DMS 273 (cell line): ENCODE results near the gene PRKAB1.
"Not testable (repeated sequence)": the region's sequence is repeated elsewhere in the genome, so short reads cannot be mapped to it uniquely, and the experiment has no call there.

ENCODE experiments used
- DNase-seq: peaks from one replicate; lab custom pipeline; 2025; ENCODE audit not compliant: unreplicated experiment; lab: John Stamatoyannopoulos, UW

PRKAB1 gene

DNA sequence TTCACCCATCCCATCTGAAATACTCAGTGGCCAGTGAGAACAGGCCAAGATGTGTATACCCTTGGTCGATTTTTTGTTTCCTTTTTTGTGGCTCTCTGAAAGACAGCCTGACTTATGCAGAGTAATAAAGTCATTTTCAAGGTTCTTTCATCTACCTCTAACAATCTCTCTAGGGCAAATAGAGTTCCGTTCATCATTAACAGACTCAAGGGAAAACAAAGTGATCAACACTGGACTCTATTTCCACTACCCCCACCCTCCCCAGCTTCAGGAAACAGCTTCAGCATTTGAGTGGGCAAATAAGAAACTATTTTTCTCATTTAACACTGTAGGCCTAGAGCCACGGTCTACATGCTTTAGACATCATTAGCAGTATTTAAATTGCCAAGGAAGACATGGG, 15.9 kb downstream of the PRKAB1 start:
- no peak for DNase-seq

DNA sequence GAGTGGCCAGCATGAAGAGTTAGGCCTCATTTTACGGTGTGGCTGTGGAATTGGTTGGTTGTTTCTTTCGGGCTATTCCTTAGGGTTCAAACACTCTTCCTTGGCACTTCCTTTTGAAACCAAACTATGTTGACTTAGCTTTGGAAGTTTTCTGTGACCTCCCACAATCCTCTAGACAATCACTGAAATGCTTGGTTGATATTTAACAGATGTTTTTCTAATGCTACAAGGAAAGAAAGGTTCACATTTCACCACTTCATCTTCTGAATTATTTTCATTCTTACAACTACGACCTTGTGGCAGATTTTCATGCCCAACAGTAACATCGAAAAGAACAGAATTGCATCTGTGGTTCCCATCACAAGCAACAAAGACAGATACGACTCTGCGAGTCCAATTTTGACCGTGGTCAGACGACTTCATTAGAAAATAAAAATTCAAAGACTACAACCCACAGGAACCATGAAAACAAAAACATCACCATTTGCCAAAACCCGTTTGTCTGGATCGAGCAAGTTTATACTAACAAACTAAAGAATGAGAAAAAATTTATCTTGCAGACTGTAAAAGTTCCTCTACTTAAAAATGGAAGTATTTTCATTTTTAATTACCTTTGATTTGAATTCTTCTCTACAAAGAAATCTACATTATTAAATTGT, 16.9 kb downstream of the PRKAB1 start:
- DNase-seq: no peak

DNA sequence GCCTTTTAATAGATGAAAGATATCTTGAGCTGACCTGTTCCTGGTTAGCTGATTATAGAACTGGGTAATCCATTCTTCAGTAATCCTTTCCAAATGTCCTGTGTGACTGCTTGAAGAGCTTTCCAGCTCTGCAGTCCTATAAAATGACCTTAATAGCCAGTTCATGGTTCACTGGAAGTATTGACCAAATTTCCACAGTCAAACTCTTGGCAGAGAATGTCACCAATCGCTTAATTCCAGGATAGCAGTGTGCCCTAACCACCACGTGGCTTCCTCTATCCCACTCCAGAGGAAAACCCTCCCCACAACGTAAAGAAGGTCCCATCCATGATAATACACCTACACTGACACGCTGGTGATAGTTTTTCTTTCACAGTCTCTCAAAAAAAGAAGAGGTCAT, 17.4 kb downstream of the PRKAB1 start:
- DNase-seq: no peak

DNA sequence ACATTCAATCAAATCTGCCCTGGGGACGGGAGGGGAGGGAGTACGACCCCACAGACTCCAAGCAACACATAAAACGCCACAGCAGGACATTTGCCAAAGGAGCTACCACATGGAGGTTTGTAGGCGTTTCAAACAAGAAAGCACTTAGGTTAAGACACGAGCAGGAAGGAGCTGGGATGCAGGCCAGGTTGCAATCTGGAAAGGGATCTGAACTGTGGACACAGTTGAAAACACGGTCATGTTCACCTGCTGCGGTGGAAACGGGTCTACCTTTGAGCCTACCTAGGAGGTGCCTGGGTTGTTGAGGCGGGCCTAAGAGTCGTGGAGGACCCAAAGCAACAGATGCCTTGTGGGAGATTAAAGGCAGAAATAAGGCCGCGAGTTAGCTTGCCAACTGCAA, 18.4 kb downstream of the PRKAB1 start:
- no peak for DNase-seq

DNA sequence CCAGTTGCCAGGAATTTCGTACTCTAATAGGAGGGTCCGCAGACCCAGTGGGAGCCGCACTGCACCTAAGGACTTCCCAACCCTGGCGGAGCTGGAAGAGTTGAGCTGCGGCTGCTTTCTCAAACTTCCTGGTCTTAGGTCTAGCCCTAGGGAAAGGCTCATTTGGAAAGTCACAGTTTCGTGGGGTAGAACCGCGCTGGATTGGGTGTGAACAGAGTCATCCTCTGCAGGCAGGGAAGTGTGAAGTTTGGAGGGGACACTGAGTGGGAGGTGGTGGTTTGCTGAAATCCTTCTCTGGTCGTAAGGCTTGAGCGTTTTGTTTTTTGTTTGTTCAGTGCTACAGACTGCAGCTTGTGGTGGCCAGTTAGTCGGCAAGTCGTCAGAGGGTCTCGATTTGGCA, 18.8 kb downstream of the PRKAB1 start:
- no peak for DNase-seq

DNA sequence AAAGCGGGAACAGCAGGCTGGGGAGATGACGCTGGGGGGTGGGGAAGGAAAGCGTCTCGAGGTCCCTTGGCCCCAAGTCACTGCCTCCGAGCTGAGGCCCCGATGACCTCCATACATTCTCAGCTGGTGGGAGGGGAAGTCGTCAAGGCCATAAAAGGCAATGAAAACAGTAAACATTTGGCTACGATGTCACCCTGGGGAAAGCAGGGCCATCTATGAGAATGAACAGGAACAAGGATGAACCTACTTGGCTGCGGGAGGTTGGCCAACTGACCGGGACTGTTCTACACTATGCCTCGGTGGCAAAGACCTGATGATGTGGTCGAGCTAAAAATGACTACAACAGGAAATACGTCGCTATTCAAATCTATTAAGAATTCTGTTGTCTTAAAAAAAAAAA, 19.5 kb downstream of the PRKAB1 start:
- no peak for DNase-seq

DNA sequence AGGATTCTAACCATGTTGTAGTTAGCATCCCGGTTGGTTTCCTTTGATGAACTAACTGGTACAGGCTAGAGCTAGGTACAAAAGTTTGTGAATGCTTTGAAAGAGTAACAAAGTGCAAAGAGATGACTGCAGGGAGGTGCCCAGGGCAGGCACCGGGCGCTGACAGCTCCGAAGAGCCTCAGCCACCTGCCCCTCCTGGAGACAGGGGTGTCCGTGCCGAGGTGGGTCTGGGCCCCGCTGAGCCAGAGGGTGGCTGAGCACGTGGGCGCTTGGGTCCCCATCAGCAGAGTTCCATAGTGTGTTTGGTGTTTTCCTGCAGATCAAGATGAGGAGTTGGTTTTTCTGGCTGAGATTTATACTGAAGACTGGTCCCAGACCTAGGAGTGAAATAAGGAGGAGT, 19.9 kb downstream of the PRKAB1 start:
- DNase-seq: no peak

DNA sequence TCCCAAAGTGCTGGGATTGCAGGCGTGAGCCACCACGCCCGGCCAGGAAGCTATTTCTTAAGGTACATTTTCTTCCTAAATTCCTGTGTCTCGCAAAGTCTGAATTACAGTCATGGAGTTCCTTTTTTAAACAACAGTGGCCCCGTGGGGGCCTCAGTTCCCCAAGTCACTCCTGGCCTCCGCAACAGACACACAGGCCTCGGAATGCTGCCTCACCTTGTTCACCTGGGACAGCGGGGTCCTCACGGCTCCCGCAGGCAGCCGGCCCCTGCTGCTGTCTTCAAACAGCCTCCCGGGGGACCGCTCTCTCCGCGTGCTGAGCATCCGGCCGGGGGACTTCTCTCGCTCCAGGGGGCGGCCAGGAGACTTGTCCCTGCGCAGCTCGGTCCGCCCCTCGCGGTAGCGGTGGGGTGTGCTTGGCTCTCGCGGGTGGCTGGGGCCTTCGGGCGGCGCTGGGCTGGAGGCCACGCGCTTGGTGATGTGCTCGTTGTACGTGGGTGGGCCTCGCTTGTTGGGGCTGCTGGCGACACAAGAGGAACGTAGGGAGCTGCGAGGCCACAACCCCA, 22.1 kb downstream of the PRKAB1 start:
- no peak for DNase-seq

DNA sequence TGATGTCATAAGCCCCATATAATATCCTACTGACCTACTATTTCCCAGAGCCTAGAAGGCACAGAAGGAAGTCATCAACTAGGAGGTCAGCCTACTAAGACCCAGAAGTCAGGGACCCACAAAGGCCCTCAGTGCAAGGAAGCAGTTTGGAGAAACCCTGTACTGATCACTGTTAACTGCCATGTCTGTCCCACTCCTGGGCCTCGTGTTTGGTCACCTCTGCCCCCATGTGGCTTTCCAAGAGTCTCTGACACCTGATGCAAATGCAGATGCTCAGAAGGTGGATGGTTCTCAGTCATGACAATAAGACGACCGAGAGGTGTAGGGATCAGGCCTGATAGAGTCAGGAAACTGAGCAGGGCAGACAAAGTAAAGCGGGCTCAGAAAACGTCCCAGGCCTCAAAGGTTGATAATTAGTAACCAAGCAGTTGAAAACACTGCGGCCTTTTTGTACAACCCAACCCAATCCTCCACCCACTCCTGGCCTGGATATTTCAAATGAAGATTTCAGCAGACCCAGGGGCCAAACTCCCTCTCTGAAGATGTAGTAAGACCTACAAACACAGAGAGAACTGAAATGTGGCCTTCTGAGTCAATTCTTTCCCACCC, 23.4 kb downstream of the PRKAB1 start:
- DNase-seq: no peak

DNA sequence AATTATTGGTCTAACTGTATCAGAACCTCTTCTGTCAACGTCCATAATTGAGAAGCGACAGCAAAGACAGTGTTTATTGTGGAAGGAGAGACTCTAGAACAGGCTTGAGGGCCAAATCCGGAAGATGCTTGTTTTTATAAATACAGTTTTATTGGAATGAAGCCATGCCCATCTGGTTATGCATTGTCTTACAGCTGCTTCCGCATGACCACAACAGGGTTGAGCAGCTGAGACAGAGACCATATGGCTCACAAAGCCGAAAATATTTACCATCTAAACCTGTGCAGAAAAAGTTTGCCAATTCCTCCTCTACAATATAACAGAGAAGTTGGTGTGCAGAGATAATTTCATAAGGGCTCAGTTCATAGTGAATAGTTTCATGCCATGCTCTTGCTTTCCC, 24.5 kb downstream of the PRKAB1 start:
- peak; percentile 80 for DNase-seq

DNA sequence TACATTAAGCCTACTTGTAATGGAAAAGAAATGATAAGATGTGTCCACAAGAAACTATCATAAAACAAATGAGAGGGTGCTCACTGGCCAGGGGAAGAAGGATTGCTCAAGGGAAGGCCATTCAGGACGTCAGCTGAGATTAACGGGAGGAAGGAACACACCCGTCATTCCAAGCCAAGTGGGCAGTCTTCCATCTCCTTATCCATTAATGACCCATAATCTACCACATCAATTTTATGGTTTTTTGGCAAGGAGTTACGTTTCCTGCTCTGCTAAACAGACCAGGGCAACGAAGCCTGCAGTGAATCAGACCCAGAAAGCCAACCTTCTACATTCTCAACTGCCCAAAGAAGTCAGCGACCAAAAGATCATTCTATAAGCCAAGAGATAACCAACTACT, 25.1 kb downstream of the PRKAB1 start:
- peak; percentile 70 for DNase-seq

DNA sequence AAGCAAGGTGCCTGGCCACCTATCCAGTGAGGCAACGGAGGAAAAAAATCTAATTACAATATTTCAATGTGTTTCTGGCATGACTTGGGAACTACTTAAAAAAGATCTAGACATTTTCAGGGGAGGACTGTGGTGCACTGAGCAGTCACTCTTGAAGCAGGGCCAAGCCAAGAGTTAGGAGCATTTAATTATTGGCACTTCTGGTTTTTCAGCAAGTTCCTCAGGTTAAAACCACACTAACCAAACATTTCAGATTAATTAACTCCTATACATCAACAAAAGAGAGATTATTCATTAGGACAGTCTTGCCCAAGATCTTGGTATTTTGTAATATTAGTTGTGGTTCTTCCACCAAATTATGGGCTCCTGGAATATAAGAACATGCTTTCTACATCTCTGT, 25.6 kb downstream of the PRKAB1 start:
- no peak for DNase-seq

DNA sequence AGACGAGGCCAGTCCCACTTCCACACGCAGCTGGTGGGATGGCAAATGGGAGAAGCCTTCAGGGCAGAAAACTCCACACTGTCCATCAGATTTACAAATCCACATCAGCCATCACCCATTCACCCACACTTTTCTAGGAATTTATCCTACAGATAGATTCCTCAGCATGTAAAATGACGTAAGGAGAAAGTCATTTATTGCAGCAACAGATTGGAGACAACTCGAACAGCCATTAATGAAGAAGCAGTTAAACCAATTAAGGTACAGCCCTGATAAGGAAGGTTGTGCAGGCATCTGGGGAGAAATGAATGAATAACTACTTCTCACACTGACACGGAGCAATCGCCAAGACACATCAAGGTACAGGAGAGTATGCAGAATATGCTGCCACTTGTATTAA, 26.2 kb downstream of the PRKAB1 start:
- DNase-seq: no peak

DNA sequence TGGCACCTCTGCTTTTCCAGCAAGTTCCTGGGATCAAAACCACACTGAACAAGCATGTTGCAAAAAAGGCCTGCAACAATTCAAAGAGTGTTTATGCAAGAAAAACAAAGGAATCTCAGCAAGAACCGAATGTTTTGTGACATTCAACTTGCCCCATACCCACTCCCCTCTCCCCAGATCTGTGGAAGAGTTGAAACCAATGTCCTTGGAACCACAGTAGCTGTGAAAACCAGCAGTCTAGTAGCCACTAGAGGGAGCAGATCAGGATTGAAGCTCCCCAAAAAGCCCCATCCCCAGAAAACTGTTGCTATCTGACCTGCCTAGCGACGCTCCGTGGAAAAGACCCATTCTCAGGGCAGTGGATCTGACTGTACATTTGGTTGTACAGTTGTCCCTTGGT, 27.1 kb downstream of the PRKAB1 start:
- DNase-seq: peak; percentile 17

DNA sequence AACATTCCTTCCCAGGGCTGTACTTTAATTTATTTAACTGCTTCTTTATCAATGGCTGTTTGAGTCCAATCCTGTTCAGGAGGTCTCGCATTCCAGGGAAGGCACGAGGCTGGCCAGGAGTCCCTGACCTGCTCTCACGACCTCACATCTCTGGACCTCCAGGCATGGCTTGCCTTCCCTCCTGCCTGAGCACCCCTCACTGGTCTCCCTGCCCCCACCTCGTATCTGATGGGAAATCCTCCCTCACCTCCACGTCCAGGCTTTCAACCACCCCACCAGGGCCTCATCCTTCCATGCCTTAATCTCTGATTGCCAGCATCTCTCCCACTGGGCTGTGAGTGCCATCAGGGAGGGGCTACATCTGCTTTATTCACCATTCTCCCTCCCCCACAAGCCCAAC, 29.0 kb downstream of the PRKAB1 start:
- no peak for DNase-seq

DNA sequence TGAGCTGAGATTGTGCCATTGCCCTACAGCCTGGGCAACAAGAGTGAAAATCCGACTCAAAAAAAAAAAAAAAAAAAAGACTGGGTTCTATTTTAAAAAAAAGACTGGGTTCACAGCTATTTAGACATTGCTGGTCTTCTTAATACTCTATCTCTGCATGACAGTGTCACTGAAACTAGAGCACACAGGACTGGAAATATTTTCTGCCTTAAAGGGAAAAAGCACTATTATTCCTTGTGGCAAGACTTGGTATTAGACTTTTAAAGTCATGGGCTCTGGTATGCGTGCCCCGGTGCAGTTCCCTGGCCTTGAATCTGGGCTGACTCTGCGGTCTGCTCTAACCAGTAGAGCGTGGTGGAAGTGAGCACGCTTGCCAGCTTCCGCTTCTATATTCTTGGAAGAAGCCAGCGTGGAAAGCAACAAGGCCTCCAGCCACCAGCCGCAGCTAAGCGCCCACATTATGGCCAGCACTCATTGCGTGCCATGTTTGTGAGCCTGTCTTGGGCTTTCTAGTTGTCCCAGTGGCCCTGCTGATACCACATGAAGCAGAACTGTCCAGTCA, 31.3 kb downstream of the PRKAB1 start:
- no peak for DNase-seq

DNA sequence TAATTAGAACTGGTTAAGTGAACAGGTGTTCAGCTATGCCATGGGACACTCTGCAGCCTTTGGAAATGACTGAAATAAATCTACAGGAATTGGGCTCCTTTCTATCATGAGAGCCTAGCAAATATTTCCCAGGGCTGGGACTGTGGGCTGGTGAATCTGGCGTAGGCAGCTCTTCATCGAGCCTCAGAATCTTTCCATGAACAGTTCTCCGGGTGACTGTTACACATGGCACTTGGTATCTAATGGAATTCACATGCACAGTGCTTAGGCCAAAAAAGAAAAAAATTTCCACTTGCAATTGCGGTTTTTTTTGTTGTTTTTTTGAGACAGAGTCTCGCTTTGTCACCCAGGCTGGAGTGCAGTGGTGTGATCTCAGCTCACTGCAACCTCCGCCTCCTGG, 32.1 kb downstream of the PRKAB1 start:
- no peak for DNase-seq

DNA sequence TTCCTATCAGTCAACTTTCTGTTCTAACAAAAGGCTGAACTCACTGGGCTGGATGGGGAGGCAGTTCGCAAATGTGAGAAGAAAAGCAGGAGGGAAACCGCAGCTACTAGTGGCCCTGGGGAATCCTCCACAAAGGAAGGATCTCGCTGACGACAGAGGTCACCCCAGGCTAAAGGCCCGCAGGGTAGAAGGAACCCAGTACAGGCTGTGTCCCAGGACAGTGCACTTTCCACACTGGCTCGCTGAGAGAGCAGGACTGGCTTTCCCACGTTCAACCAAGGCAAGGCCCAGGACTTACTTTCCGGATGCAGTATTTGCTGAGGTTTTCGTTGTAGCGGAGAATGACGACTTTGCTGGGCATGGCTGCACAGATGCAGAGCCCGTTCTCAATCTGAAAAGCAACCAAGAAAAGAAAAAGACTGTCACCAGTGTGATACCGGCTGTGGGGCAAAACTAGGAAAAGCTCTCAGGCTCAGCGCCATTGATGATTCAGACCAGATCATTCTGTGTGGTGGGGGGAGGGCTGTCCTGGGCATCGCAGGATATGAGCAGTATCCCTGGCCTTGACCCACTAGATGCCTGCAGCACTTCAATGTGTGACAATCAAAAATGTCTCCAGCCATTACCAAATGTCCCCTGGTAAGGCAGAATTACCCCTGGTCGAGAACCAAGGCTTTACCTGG, 36.3 kb downstream of the PRKAB1 start:
- DNase-seq: no peak

DNA sequence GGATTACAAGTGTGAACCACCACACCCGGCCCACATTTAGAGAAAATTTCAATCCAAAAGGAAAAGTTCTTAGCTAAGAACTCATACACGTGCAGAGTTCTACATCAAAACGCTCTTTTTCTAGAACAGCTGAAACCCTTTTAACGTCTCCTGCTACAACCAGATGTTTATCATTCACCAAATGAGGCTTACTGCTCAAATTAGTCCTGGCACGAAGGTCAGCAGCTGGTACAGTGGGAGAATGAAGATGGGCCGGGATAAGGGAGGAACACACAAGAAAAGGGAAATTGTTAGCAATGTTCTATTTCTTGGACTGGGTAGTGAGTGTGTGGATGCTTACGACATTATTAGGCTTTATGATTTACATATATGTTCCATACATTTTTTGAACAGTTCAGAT, 37.2 kb downstream of the PRKAB1 start:
- peak; percentile 20 for DNase-seq

DNA sequence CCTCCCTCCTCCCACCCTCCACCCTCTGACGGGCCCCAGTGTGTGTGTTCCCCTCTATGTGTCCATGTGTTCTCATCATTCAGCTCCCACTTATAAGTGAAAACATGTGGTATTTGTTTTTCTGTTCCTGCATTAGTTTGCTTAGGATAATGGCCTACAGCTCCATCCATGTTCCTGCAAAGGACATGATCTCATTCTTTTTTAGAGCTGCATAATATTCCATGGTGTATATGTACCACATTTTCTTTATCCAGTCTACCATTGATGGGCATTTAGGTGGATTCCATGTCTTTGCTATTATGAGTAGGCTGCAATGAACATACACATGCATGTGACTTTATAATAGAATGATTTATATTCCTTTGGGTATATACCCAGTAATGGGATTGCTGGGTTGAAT, 38.5 kb downstream of the PRKAB1 start:
- DNase-seq: not testable (repeated sequence)

DNA sequence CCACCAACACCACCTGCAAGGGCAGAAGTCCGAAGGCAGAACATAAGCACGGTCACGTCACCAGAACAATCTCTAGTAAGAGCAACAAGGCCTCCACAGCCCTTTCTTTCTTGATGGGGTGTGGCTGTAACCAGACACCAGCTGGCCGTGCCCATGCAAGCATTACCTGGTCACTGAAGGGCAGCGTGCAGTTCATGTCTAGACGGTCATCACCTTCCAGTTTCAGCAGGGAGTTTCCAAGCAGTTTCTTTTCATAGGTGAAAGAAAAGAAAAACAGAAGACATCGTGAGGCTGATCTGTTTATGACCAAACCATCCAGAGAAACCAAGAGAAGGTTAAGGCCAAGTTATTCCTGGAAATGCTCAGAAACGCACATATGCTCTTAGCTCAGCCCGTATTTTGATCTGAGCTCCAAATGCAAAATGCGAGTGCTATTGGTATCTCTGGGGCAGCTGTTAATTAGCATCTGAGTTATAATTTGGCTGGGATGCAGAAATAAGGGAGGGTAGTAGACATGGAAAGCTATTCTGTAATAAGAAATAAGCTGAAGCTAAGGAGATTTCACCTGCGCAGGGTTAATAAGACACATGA, 42.5 kb downstream of the PRKAB1 start:
- DNase-seq: no peak
